Measurements from ENCODE around the gene PIF1.

The PIF1 gene, protein sequence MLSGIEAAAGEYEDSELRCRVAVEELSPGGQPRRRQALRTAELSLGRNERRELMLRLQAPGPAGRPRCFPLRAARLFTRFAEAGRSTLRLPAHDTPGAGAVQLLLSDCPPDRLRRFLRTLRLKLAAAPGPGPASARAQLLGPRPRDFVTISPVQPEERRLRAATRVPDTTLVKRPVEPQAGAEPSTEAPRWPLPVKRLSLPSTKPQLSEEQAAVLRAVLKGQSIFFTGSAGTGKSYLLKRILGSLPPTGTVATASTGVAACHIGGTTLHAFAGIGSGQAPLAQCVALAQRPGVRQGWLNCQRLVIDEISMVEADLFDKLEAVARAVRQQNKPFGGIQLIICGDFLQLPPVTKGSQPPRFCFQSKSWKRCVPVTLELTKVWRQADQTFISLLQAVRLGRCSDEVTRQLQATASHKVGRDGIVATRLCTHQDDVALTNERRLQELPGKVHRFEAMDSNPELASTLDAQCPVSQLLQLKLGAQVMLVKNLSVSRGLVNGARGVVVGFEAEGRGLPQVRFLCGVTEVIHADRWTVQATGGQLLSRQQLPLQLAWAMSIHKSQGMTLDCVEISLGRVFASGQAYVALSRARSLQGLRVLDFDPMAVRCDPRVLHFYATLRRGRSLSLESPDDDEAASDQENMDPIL

GRCh38 chr15:64825431-64826294 is at the start of gene PIF1:
PIF1 (minus strand) TSS chr15:64825647; CDS start chr15:64824335, 1,312 bp downstream.
- peak within 1 kb of the TSS; percentile 79 for H3K4me3 Mint-ChIP-seq
- H3K4me1 Mint-ChIP-seq: peaks cover 37% of the 10 kb centered on the region
- H3K9me3 Mint-ChIP-seq: no peaks in the 10 kb centered on the region
- ATAC-seq (replicated peaks; ENCODE audit: extremely low read depth, poor library complexity, severe bottlenecking): peak; percentile 96
- H3K27ac Mint-ChIP-seq (ENCODE audit: low read depth): no peak within 1 kb of the TSS
- peaks cover 6% of the 10 kb centered on the region for H3K36me3 Mint-ChIP-seq (ENCODE audit: insufficient read depth)
- peak; percentile 70 to 86 for DNase-seq (ENCODE audit: low spot score in 2 of 2)
- no peaks in the 10 kb centered on the region for H3K27me3 Mint-ChIP-seq

GRCh38 chr15:64870353-64870752 is 44.9 kb upstream of the PIF1 start:
- no peak for DNase-seq (ENCODE audit: low spot score in 2 of 2)
- H3K27ac Mint-ChIP-seq (ENCODE audit: low read depth): no peak overlapping the region
- H3K9me3 Mint-ChIP-seq: no peaks in the 10 kb centered on the region
- H3K36me3 Mint-ChIP-seq (ENCODE audit: insufficient read depth): peaks cover 4% of the 10 kb centered on the region
- ATAC-seq (replicated peaks; ENCODE audit: extremely low read depth, poor library complexity, severe bottlenecking): no peak
- H3K4me3 Mint-ChIP-seq: no peak overlapping the region
- H3K4me1 Mint-ChIP-seq: peaks cover 18% of the 10 kb centered on the region
- H3K27me3 Mint-ChIP-seq: no peaks in the 10 kb centered on the region

GRCh38 chr15:64869501-64869900 is 44.1 kb upstream of the PIF1 start:
- DNase-seq (ENCODE audit: low spot score in 2 of 2) (no peak), ATAC-seq (replicated peaks; ENCODE audit: extremely low read depth, poor library complexity, severe bottlenecking) (no peak)
- Mint-ChIP-seq H3K36me3 (ENCODE audit: insufficient read depth) (peaks cover 5% of the 10 kb centered on the region), H3K27ac (ENCODE audit: low read depth) (no peak overlapping the region), H3K4me1 (peaks cover 13% of the 10 kb centered on the region), H3K27me3 (no peaks in the 10 kb centered on the region), H3K9me3 (no peaks in the 10 kb centered on the region), H3K4me3 (no peak overlapping the region)

- peaks cover 19% of the 10 kb centered on the region for H3K36me3 Mint-ChIP-seq (ENCODE audit: insufficient read depth)
- DNase-seq (ENCODE audit: low spot score in 2 of 2) (no peak), ATAC-seq (replicated peaks; ENCODE audit: extremely low read depth, poor library complexity, severe bottlenecking) (no peak)
- H3K27me3 Mint-ChIP-seq: no peaks in the 10 kb centered on the region
- H3K9me3 Mint-ChIP-seq: no peaks in the 10 kb centered on the region
- H3K4me3 Mint-ChIP-seq: no peak overlapping the region
- no peak overlapping the region for H3K27ac Mint-ChIP-seq (ENCODE audit: low read depth)
- peaks cover 26% of the 10 kb centered on the region for H3K4me1 Mint-ChIP-seq
Measured at GRCh38 chr15:64865998-64866520, 40.6 kb upstream of the PIF1 start.

- Mint-ChIP-seq H3K4me1 (peaks cover 26% of the 10 kb centered on the region), H3K27ac (ENCODE audit: low read depth) (no peak overlapping the region), H3K9me3 (no peaks in the 10 kb centered on the region), H3K27me3 (no peaks in the 10 kb centered on the region), H3K4me3 (no peak overlapping the region), H3K36me3 (ENCODE audit: insufficient read depth) (peaks cover 22% of the 10 kb centered on the region)
- ATAC-seq (replicated peaks; ENCODE audit: extremely low read depth, poor library complexity, severe bottlenecking) (no peak), DNase-seq (ENCODE audit: low spot score in 2 of 2) (no peak)
Measured at GRCh38 chr15:64865126-64865997, 39.9 kb upstream of the PIF1 start.

GRCh38 chr15:64864068-64864467 is 38.6 kb upstream of the PIF1 start:
- Mint-ChIP-seq H3K27ac (ENCODE audit: low read depth) (peak overlapping the region; percentile 90), H3K36me3 (ENCODE audit: insufficient read depth) (peaks cover 26% of the 10 kb centered on the region), H3K9me3 (no peaks in the 10 kb centered on the region), H3K4me3 (no peak overlapping the region), H3K4me1 (peaks cover 21% of the 10 kb centered on the region), H3K27me3 (no peaks in the 10 kb centered on the region)
- ATAC-seq (replicated peaks; ENCODE audit: extremely low read depth, poor library complexity, severe bottlenecking) (no peak), DNase-seq (ENCODE audit: low spot score in 2 of 2) (no peak)

- Mint-ChIP-seq H3K4me1 (peaks cover 37% of the 10 kb centered on the region), H3K9me3 (no peaks in the 10 kb centered on the region), H3K27me3 (no peaks in the 10 kb centered on the region), H3K27ac (ENCODE audit: low read depth) (peak overlapping the region; percentile 77), H3K4me3 (no peak overlapping the region), H3K36me3 (ENCODE audit: insufficient read depth) (peaks cover 28% of the 10 kb centered on the region)
- ATAC-seq (replicated peaks; ENCODE audit: extremely low read depth, poor library complexity, severe bottlenecking) (no peak), DNase-seq (ENCODE audit: low spot score in 2 of 2) (no peak)
Measured at GRCh38 chr15:64862408-64862807, 37.0 kb upstream of the PIF1 start.

GRCh38 chr15:64861960-64862359 is 36.5 kb upstream of the PIF1 start:
- peaks cover 31% of the 10 kb centered on the region for H3K36me3 Mint-ChIP-seq (ENCODE audit: insufficient read depth)
- H3K27ac Mint-ChIP-seq (ENCODE audit: low read depth): peak overlapping the region; percentile 77
- H3K9me3 Mint-ChIP-seq: no peaks in the 10 kb centered on the region

GRCh38 chr15:64861331-64861730 is 35.9 kb upstream of the PIF1 start:
- Mint-ChIP-seq H3K4me1 (peaks cover 48% of the 10 kb centered on the region), H3K4me3 (no peak overlapping the region), H3K9me3 (no peaks in the 10 kb centered on the region), H3K36me3 (ENCODE audit: insufficient read depth) (peaks cover 32% of the 10 kb centered on the region), H3K27me3 (no peaks in the 10 kb centered on the region), H3K27ac (ENCODE audit: low read depth) (peak overlapping the region; percentile 77)
- no peak for ATAC-seq (replicated peaks; ENCODE audit: extremely low read depth, poor library complexity, severe bottlenecking)
- no peak for DNase-seq (ENCODE audit: low spot score in 2 of 2)

More at GRCh38 chr15:64861960-64862359, 36.5 kb upstream of the PIF1 start:
- no peaks in the 10 kb centered on the region for H3K27me3 Mint-ChIP-seq
- ATAC-seq (replicated peaks; ENCODE audit: extremely low read depth, poor library complexity, severe bottlenecking) (no peak), DNase-seq (ENCODE audit: low spot score in 2 of 2) (no peak)
- no peak overlapping the region for H3K4me3 Mint-ChIP-seq
- H3K4me1 Mint-ChIP-seq: peaks cover 42% of the 10 kb centered on the region

- Mint-ChIP-seq H3K27ac (ENCODE audit: low read depth) (no peak overlapping the region), H3K9me3 (no peaks in the 10 kb centered on the region), H3K27me3 (no peaks in the 10 kb centered on the region), H3K4me1 (peaks cover 65% of the 10 kb centered on the region), H3K4me3 (no peak overlapping the region), H3K36me3 (ENCODE audit: insufficient read depth) (peaks cover 41% of the 10 kb centered on the region)
- no peak for DNase-seq (ENCODE audit: low spot score in 2 of 2)
- ATAC-seq (replicated peaks; ENCODE audit: extremely low read depth, poor library complexity, severe bottlenecking): no peak
Measured at GRCh38 chr15:64859226-64859625, 33.8 kb upstream of the PIF1 start.

DNA sequence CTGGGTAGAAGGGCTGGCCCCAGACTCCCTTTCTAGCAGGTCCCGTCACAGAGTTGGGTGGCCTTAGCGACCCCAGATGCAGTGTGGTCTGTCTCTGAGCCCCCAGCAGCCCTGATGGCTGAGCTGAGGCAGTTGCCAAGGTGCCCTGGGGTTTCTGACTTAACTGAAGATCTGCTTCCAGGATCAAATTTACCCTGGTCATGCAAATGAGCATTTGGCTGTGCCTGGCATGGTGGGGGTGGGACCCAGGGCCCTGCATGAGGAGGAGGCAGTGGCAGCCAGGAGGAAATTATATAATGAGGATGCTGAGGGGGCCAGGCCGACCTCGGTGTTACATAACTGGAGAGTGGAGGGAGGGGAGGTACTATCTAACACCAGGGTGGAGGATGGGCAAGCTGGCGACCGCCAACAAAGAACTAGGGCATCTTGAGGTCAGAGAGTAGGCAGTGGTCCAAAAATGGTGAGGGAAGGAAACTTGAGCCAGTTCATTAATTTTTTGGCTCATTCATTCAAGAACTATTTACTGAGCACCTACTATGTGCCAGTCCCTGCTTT is 32.7 kb upstream of the PIF1 start:
- no peak for DNase-seq (ENCODE audit: low spot score in 2 of 2)
- peak overlapping the region; percentile 94 for H3K27ac Mint-ChIP-seq (ENCODE audit: low read depth)
- peaks cover 42% of the 10 kb centered on the region for H3K36me3 Mint-ChIP-seq (ENCODE audit: insufficient read depth)
- H3K4me3 Mint-ChIP-seq: peak overlapping the region; percentile 59
- ATAC-seq (replicated peaks; ENCODE audit: extremely low read depth, poor library complexity, severe bottlenecking): no peak
- no peaks in the 10 kb centered on the region for H3K27me3 Mint-ChIP-seq
- H3K9me3 Mint-ChIP-seq: no peaks in the 10 kb centered on the region
- H3K4me1 Mint-ChIP-seq: peaks cover 63% of the 10 kb centered on the region

All from central memory CD8-positive, alpha-beta T cell (primary cell).